Right cardiac atrium (tissue), 5 donors: ENCODE measurements around the gene BRD7. TPM values are rescaled to one million over a fixed set of nuclear protein-coding genes. Genes with fewer than 3 reads are reported as not detected.

Experiments
- ATAC-seq, 2 donors: fragments of 200-7000 bp; cut with Tn5 transposase; one replicate each; pipeline versions ENCODE4 v1.8.0 to v1.9.1; 2020; ENCODE audit warnings: moderate library complexity in 2 of 2, mild to moderate bottlenecking in 1 of 2
- DNase-seq, 3 donors: peaks; one replicate each; pipeline ENCODE4 v3.0.0-alpha.2; 2020
- H3K27ac ChIP-seq: one replicate; pipeline ENCODE4 v1.5.1; 2013; ENCODE audit warnings: mild to moderate bottlenecking, low read length, control low read depth, moderate library complexity
- H3K27me3 ChIP-seq: one replicate; pipeline ENCODE4 v1.6.1; 2013; ENCODE audit not compliant: control insufficient read depth, insufficient read depth
- H3K4me1 ChIP-seq: one replicate; pipeline ENCODE4 v1.6.1; 2013; ENCODE audit warnings: low read length; ENCODE audit not compliant: control insufficient read depth, insufficient read depth
- H3K4me3 ChIP-seq: one replicate; pipeline ENCODE4 v1.5.1; 2013; ENCODE audit warnings: low read length, control low read depth
- H3K9me3 ChIP-seq: one replicate; pipeline ENCODE4 v1.6.1; 2013; ENCODE audit warnings: low read length; ENCODE audit not compliant: control insufficient read depth
- WGBS: extraction: QIAGEN DNeasy Blood & Tissue Kit; methylation state at CpG from one replicate; pipeline ENCODE4 v1.1.7; 2013; 5-methylcytosine and 5-hydroxymethylcytosine counted together
- intact Hi-C, 4 donors: fragments of 100-400 bp; cut with DNase I; formaldehyde crosslinking; loops; one replicate each; pipeline versions ENCODE4 v1.11.0 to v1.14.0; 2022 to 2023
- polyA plus RNA-seq: library from polyadenylated mRNA; stranded (reverse); fragments of 200-250 nt; gene quantifications from one replicate; pipeline ENCODE4 v1.2.3, GENCODE V29; 2013
- total RNA-seq, 4 donors: library from RNA; stranded (reverse); fragmentation: NEBNext Ultra II Directional; extraction: Animal tissue kit (Norgen Biotek cat#: 25700); gene quantifications; one replicate each; pipeline ENCODE4 v1.2.1, GENCODE V29; 2021
- donor health status: healthy with polysubstance abuse.
- donor health status: DM: no; HTN: yes; CAD: no.
- donor health status: DM: no; HTN: no; CAD: no.
- donor health status: DM: no; HTN: yes; CAD: no; lungs with severe emphysema.
- donor health status: DM: yes; HTN: yes; CAD: no.

Gene BRD7
- total and polyA plus RNA-seq, 5 donors: 33.8 to 48.0 (median 43.6) TPM

GRCh38 chr16:50318796-50319578, 49.8 kb downstream of the BRD7 start:
- no peaks in the 10 kb centered on the region for H3K27me3 ChIP-seq
- no peaks in the 10 kb centered on the region for H3K9me3 ChIP-seq
- intact Hi-C loops: no loop called here
- no peaks in the 10 kb centered on the region for H3K4me1 ChIP-seq
- no peak for DNase-seq
- H3K4me3 ChIP-seq: no peak overlapping the region
- WGBS: 93% methylated on average over 9 of the region's 9 CpGs
- ATAC-seq: no peak
- H3K27ac ChIP-seq: no peak overlapping the region

- intact Hi-C loops: no loop called here
- H3K27me3 ChIP-seq: no peaks in the 10 kb centered on the region
- H3K27ac ChIP-seq: no peak overlapping the region
- peak in 1 of 3 donors; percentile 16 for DNase-seq
- no peak for ATAC-seq
- no peaks in the 10 kb centered on the region for H3K9me3 ChIP-seq
- WGBS: 83% methylated on average over 10 of the region's 10 CpGs
- no peaks in the 10 kb centered on the region for H3K4me1 ChIP-seq
- H3K4me3 ChIP-seq: no peak overlapping the region
These were observed 51.7 kb downstream of the BRD7 start for GRCh38 chr16:50316848-50317630.

GRCh38 chr16:50316102-50316847, 52.5 kb downstream of the BRD7 start:
- ATAC-seq (no peak), DNase-seq (no peak)
- Histone ChIP-seq H3K27ac (no peak overlapping the region), H3K4me1 (no peaks in the 10 kb centered on the region), H3K4me3 (no peak overlapping the region), H3K9me3 (no peaks in the 10 kb centered on the region), H3K27me3 (no peaks in the 10 kb centered on the region)
- intact Hi-C loops: no loop called here
- 92% methylated on average over 12 of the region's 12 CpGs for WGBS

- no peaks in the 10 kb centered on the region for H3K27me3 ChIP-seq
- DNase-seq (peak in 2 of 3 donors; percentile 62 to 66), ATAC-seq (no peak)
- intact Hi-C loops: no loop called here
- no peak overlapping the region for H3K4me3 ChIP-seq
- peak overlapping the region; percentile 2 for H3K27ac ChIP-seq
- WGBS: 63% methylated on average over 15 of the region's 15 CpGs
- H3K9me3 ChIP-seq: no peaks in the 10 kb centered on the region
- no peaks in the 10 kb centered on the region for H3K4me1 ChIP-seq
These were observed 53.3 kb downstream of the BRD7 start for GRCh38 chr16:50315346-50315997.

- Histone ChIP-seq H3K9me3 (no peaks in the 10 kb centered on the region), H3K27me3 (no peaks in the 10 kb centered on the region), H3K4me3 (no peak overlapping the region), H3K4me1 (no peaks in the 10 kb centered on the region), H3K27ac (no peak overlapping the region)
- 80% methylated on average over 8 of the region's 8 CpGs for WGBS
- intact Hi-C loops: no loop called here
- DNase-seq: peak in 1 of 3 donors; percentile 22
- no peak for ATAC-seq
These were observed 54.1 kb downstream of the BRD7 start for GRCh38 chr16:50314665-50315064.

GRCh38 chr16:50313596-50314478, 55.0 kb downstream of the BRD7 start:
- Histone ChIP-seq H3K9me3 (no peaks in the 10 kb centered on the region), H3K4me3 (no peak overlapping the region), H3K4me1 (no peaks in the 10 kb centered on the region), H3K27ac (no peak overlapping the region), H3K27me3 (no peaks in the 10 kb centered on the region)
- intact Hi-C loops: no loop called here
- DNase-seq: peak; percentile 82 to 91 (median 91)
- WGBS: 67% methylated on average over 31 of the region's 31 CpGs
- ATAC-seq: peak; percentile 79 to 91

GRCh38 chr16:50311891-50312501, 56.8 kb downstream of the BRD7 start:
- peak in 1 of 3 donors; percentile 51 for DNase-seq
- ATAC-seq: no peak
- no peaks in the 10 kb centered on the region for H3K9me3 ChIP-seq
- no peaks in the 10 kb centered on the region for H3K27me3 ChIP-seq
- no peaks in the 10 kb centered on the region for H3K4me1 ChIP-seq
- intact Hi-C loops: no loop called here
- 76% methylated on average over 22 of the region's 22 CpGs for WGBS
- H3K27ac ChIP-seq: no peak overlapping the region
- no peak overlapping the region for H3K4me3 ChIP-seq

- H3K4me1 ChIP-seq: no peaks in the 10 kb centered on the region
- ATAC-seq (no peak), DNase-seq (peak in 1 of 3 donors; percentile 42)
- H3K9me3 ChIP-seq: no peaks in the 10 kb centered on the region
- intact Hi-C loops: no loop called here
- no peak overlapping the region for H3K27ac ChIP-seq
- WGBS: 87% methylated on average over 4 of the region's 4 CpGs
- H3K4me3 ChIP-seq: no peak overlapping the region
- H3K27me3 ChIP-seq: no peaks in the 10 kb centered on the region
These were observed 57.7 kb downstream of the BRD7 start for GRCh38 chr16:50311134-50311528.

GRCh38 chr16:50310308-50311133, 58.3 kb downstream of the BRD7 start:
- 77% methylated on average over 18 of the region's 18 CpGs for WGBS
- intact Hi-C loops: no loop called here
- peak in 1 of 2 donors; percentile 2 for ATAC-seq
- Histone ChIP-seq H3K4me1 (no peaks in the 10 kb centered on the region), H3K27ac (no peak overlapping the region), H3K9me3 (no peaks in the 10 kb centered on the region), H3K4me3 (no peak overlapping the region), H3K27me3 (no peaks in the 10 kb centered on the region)
- peak in 1 of 3 donors; percentile 56 for DNase-seq
